NCI-H2227 treated with DMSO at 0.1 percent for 48 hours (cell line): ENCODE data around the gene XPA.

Source experiments
- DNase-seq: peaks from one replicate; lab custom pipeline; 2025; lab: John Stamatoyannopoulos, UW

The XPA gene

GRCh38 chr9:97651646-97652045 is 45.5 kb downstream of the XPA start:
- no peak for DNase-seq

DNA sequence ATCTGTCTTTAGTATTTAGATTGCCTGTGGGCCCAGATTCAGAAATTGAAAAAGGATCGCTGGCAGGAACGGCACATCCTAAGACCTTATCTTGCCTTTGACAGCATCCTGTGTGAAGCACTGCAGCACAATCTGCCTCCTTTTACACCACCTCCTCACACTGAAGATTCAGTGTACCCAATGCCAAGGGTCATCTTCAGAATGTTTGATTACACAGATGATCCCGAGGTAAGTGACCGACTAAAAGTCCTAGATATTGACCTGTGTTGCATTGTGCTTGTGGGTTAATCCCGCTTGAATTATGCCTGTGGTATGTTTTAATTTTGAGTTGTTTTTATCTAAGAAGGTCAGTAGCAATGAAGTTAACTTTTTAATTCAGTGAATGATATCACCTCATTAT is 49.1 kb downstream of the XPA start:
- no peak for DNase-seq

DNA sequence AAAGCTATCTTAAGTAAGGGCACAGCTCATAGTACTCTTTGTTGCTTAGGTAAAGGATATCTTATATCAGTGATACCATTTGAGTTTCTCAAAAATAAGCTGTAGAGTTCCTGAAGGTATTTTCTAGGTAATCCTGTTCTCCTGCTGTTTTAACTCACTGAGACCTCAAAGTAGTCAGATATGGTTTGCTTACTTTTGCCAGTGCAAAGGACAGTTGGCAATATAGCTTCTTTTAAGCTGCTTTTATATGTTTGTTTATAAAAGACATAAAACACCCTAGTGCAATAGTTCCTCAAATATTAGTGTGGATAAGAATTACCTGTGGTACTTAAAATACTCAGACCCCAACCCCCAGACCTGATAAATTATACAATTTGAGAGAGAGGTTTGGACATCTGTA is 51.4 kb downstream of the XPA start:
- DNase-seq = no peak

GRCh38 chr9:97640325-97640724 is 56.8 kb downstream of the XPA start:
- peak; percentile 65 for DNase-seq

DNA sequence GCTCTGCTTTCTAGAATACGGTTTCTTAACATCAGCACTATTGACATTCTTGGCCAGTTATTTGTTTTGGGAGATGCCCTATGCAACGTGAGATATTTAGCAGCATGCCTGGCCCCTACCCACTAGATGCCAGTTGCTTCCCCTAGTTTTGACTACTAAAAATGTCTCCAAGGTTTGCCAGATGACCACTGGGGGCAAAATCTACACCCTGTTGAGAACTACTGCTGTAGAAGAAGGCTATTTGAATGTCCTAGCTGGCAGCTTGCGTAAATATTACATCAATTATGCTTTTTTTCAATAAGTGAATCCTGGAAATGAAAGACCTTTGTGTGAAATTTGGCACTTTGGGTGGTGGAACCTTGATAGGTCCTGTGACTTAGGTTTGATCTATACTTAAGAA is 58.5 kb downstream of the XPA start:
- DNase-seq = no peak

- DNase-seq = no peak
Observed at GRCh38 chr9:97636903-97637302, 60.2 kb downstream of the XPA start.

GRCh38 chr9:97635026-97635425 is 62.1 kb downstream of the XPA start:
- no peak for DNase-seq

DNA sequence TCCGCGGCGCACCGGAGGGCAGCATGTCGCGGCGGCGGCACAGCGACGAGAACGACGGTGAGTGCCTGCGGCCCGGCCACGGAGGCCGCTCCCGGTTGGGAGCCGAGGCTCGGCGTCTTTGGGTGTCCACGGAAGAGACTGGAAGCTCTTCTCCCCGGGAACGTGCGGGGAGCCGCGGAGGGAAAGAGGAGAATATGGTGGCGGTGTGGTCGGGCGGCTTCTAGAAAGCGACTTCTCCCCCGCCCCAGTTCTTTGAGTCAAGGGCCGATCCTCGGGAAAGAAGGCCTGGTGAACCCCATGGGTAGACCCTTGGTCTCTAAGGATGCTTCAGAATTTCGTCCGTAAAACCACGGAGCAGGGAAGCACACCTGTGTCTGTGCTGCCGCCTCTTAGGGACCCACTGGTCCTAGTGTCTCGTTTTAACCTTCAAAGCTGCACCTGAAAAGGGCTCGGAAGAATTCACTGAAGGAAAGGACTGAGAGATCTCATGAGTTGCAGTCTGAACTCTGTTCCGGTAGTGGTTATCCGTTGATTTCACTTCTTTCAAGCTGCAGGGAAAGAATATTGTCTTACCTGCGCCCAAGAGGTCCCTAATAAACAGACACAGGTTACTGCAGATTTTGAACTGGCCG is 63.2 kb downstream of the XPA start:
- no peak for DNase-seq

- peak; percentile 98 for DNase-seq
Observed at GRCh38 chr9:97632985-97633858, 63.9 kb downstream of the XPA start, which contains the start of the genes NCBP1 and TSTD2. NCBP1 (plus strand) TSS chr9:97633821; CDS start chr9:97633882, 61 bp downstream. TSTD2 (minus strand) TSS chr9:97633368; CDS start chr9:97627562, 5,806 bp downstream.

DNA sequence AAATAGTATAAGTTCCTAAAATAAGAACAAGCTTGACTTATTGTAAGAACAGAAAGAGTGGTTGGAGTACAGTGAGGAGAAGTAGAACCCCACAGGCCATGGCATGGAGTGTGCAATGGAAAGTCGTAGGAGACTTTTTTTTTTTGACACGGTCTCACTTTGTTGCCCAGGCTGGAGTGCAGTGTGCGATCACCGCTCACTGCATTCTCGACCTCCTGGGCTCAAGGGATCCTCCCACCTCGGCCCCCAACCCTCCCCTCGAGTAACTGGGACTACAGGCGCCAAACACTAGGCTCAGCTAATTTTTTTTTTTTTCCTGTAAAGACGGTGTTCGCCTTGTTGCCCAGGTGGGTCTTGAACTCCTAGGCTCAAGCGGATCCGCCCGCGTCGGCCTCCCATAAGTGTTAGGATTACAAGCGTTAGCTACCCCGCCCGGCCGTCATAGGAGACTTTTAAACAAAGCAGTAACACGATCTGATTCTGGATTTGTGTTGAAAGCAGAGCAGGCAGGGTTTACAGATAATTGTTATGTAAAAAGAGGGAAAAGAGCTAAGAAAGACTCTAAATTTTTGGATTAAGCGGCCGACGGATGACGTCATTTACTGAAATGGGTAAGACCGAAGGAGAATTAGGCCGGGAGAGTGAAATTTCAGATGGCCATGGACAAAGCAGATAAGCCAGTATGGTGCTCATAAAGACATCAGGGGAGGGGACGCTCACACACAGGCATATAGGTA is 64.7 kb downstream of the XPA start:
- peak; percentile 84 for DNase-seq

- no peak for DNase-seq
Observed at GRCh38 chr9:97630591-97630990, 66.5 kb downstream of the XPA start.

GRCh38 chr9:97629156-97629555 is 68.0 kb downstream of the XPA start:
- no peak for DNase-seq

- DNase-seq = no peak
Observed at GRCh38 chr9:97628668-97629067, 68.5 kb downstream of the XPA start.

DNA sequence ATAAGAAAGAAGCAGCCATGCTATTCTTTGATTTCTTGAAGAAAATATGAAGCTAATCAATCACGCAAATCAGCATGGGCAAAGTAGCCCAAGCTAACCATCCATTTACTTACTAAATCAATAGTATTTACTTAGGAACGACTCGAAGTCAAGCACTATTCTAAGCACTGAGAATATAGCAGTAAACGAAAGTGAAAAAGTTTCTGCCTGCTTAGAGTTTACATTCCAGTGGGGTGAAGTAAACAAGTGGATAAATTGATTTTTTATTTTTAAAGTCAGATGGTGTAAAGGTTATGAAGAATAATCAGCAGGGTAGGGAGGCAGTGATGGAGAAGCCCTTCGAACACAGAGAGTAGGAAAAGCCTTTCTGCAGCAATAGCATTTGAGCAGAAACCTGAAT is 69.5 kb downstream of the XPA start:
- no peak for DNase-seq

DNA sequence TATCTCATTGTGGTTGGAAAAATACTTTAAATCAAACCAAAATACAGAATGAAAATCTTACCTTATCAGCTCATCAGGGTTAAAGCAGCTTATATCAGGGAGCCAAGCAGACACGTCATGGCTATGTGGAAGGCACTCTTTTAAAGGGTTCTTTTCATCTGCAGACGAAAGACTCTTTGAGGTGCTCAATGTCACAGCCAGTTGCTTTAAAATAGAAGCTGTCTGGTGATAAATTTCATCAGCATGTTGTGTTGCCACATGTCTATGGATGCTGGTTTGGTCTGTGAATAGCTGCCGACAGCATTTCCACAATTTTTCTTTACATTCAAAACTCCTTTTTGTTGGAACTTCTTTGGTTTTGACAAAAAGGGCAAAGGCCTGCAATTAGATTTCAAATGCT is 71.5 kb downstream of the XPA start:
- DNase-seq = no peak
